Calu3 (cell line): ENCODE data around the gene ZNF417. TPM values are rescaled to one million over a fixed set of nuclear protein-coding genes. Genes with fewer than 3 reads are reported as not detected.
A peak's percentile ranks its signal among the peaks of the same experiment; 100 is the strongest.

ENCODE experiments used
- BruUV-seq: library from RNA; stranded (reverse); fragments of 400-500 nt; replicated peaks from 2 replicates; lab custom pipeline; 2021; lab: Mats Ljungman, UMichigan
- CTCF ChIA-PET: fragments of 300-600 bp; sonication (Branson Sonifier 250); formaldehyde crosslinking; loops from one replicate; lab custom pipeline; 2022; ENCODE audit warnings: antibody characterized with exemption; lab: Charles Lee
- DNase-seq: peaks from one replicate; pipeline ENCODE4 v3.0.0; 2022
- H3K27ac Mint-ChIP-seq: one replicate; pipeline ENCODE4 v1.8.0; 2022; ENCODE audit warnings: mixed read lengths; ENCODE audit not compliant: unreplicated experiment
- H3K27me3 Mint-ChIP-seq: one replicate; pipeline ENCODE4 v1.8.0; 2022; ENCODE audit warnings: mixed read lengths; ENCODE audit not compliant: unreplicated experiment
- H3K36me3 Mint-ChIP-seq: one replicate; pipeline ENCODE4 v1.8.0; 2022; ENCODE audit warnings: mild to moderate bottlenecking, moderate library complexity, mixed read lengths; ENCODE audit not compliant: insufficient read depth, unreplicated experiment
- H3K4me1 Mint-ChIP-seq: one replicate; pipeline ENCODE4 v1.8.0; 2022; ENCODE audit warnings: mild to moderate bottlenecking, low read depth, mixed read lengths; ENCODE audit not compliant: unreplicated experiment
- H3K4me3 Mint-ChIP-seq: one replicate; pipeline ENCODE4 v1.8.0; 2022; ENCODE audit warnings: mild to moderate bottlenecking, low read depth, moderate library complexity, mixed read lengths; ENCODE audit not compliant: unreplicated experiment
- H3K9me3 Mint-ChIP-seq: one replicate; pipeline ENCODE4 v1.8.0; 2022; ENCODE audit warnings: low read depth, mixed read lengths; ENCODE audit not compliant: unreplicated experiment
- CTCF ChIP-seq: fragments of 200-600 bp; IDR thresholded peaks from one replicate; pipeline ENCODE4 v1.8.0; 2022; ENCODE audit warnings: antibody characterized with exemption; ENCODE audit not compliant: unreplicated experiment
- intact Hi-C: fragments of 100-400 bp; cut with micrococcal nuclease; formaldehyde crosslinking; loops from one replicate; pipeline ENCODE4 v1.10.0; 2022; ENCODE audit not compliant: unreplicated experiment
- total RNA-seq: library from RNA; stranded (reverse); gene quantifications from 2 replicates; pipeline ENCODE4 v1.2.3, GENCODE V29; 2022

The ZNF417 gene
- total RNA-seq, 1 experiment from 2014 or later: 17.2 TPM

GRCh38 chr19:57946316-57946715, 29.9 kb upstream of the ZNF417 start:
- H3K27me3 Mint-ChIP-seq: no peaks in the 10 kb centered on the region
- no TSS peak for BruUV-seq
- no peak overlapping the region for H3K27ac Mint-ChIP-seq
- no peak for DNase-seq
- intact Hi-C loops: no loop called here
- peak overlapping the region; percentile 83 for H3K4me3 Mint-ChIP-seq
- peaks cover 18% of the 10 kb centered on the region for H3K36me3 Mint-ChIP-seq
- no peak for TF ChIP-seq CTCF
- H3K9me3 Mint-ChIP-seq: peaks cover 32% of the 10 kb centered on the region
- CTCF ChIA-PET: no interaction called here
- H3K4me1 Mint-ChIP-seq: peaks cover 9% of the 10 kb centered on the region

GRCh38 chr19:57941593-57941992, 25.2 kb upstream of the ZNF417 start:
- DNase-seq: no peak

GRCh38 chr19:57935731-57936130, 19.3 kb upstream of the ZNF417 start:
- CTCF ChIA-PET: no interaction called here
- Mint-ChIP-seq H3K9me3 (peaks cover 26% of the 10 kb centered on the region), H3K4me3 (no peak overlapping the region)

More at GRCh38 chr19:57941593-57941992, 25.2 kb upstream of the ZNF417 start:
- Mint-ChIP-seq H3K9me3 (peaks cover 36% of the 10 kb centered on the region), H3K4me1 (peaks cover 6% of the 10 kb centered on the region), H3K36me3 (peaks cover 10% of the 10 kb centered on the region), H3K27me3 (no peaks in the 10 kb centered on the region), H3K4me3 (no peak overlapping the region), H3K27ac (no peak overlapping the region)
- BruUV-seq: no TSS peak
- intact Hi-C loops: no loop called here
- no peak for TF ChIP-seq CTCF
- CTCF ChIA-PET: no interaction called here

GRCh38 chr19:57934820-57935665, 18.7 kb upstream of the ZNF417 start, which contains the start of gene ZNF418:
Gene ZNF418 (minus strand): TSS chr19:57935402. CDS start chr19:57933822, 1,580 bp downstream.
- no TSS peak for BruUV-seq
- Mint-ChIP-seq H3K4me1 (no peaks in the 10 kb centered on the region), H3K9me3 (peaks cover 26% of the 10 kb centered on the region), H3K27ac (no peak within 1 kb of the TSS), H3K4me3 (no peak within 1 kb of the TSS), H3K36me3 (peaks cover 10% of the 10 kb centered on the region), H3K27me3 (no peaks in the 10 kb centered on the region)
- TF ChIP-seq CTCF: no peak
- intact Hi-C loops: no loop called here
- no peak for DNase-seq
- CTCF ChIA-PET: no interaction called here

More at GRCh38 chr19:57935731-57936130, 19.3 kb upstream of the ZNF417 start:
- BruUV-seq: no TSS peak
- intact Hi-C loops: no loop called here
- H3K27me3 Mint-ChIP-seq: no peaks in the 10 kb centered on the region
- peaks cover 10% of the 10 kb centered on the region for H3K36me3 Mint-ChIP-seq
- H3K27ac Mint-ChIP-seq: no peak overlapping the region
- no peak for TF ChIP-seq CTCF
- DNase-seq: no peak
- no peaks in the 10 kb centered on the region for H3K4me1 Mint-ChIP-seq
